AML-193 (cell line): ENCODE data around the gene MOXD1.
"Not testable (repeated sequence)": the region's sequence is repeated elsewhere in the genome, so short reads cannot be mapped to it uniquely, and the experiment has no call there.

Source experiments
- DNase-seq, 2 experiments: peaks; one replicate each; lab custom pipeline; 2025; lab: John Stamatoyannopoulos, UW

MOXD1 gene

DNA sequence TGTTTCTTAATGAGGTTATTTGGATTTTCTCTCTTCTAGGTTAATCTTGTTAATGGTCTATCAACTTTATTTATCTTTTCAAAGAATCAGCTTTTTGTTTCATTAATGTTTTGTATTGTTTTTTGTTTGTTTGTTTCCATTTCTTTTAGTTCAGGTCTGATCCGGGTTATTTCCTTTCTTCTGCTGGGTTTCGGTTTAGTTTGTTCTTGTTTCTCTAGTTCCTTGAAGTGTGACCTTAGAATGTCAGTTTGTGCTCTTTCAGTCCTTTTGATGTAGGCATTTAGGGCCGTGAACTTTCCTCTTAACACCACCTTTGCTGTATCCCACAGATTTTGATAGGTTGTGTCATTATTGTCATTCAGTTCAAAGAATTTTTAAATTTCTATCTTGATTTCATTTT, 49.3 kb downstream of the MOXD1 start:
- DNase-seq, result not testable (repeated sequence)

DNA sequence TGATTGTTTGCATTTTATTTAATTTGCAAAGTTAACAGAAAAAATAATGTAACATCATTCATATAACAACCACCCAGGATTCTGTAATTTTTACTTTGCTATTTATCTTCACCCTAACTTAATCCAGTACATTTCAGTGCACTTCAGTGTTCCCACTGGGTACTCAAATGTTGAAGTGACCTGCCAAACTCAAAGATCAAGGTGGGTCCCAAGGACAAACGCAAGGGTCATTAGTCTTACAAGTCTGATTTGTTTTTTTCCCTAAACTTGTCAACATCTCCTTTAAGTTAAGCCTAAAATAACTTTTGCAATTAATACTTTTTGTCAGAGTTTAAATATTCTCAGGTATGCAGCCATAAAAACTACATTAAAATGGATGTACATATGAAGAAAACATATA, 53.0 kb downstream of the MOXD1 start:
- DNase-seq, result no peak

GRCh38 chr6:132344811-132345210, 56.5 kb downstream of the MOXD1 start:
- DNase-seq, result no peak

GRCh38 chr6:132341646-132342045, 59.6 kb downstream of the MOXD1 start:
- DNase-seq, result no peak

DNA sequence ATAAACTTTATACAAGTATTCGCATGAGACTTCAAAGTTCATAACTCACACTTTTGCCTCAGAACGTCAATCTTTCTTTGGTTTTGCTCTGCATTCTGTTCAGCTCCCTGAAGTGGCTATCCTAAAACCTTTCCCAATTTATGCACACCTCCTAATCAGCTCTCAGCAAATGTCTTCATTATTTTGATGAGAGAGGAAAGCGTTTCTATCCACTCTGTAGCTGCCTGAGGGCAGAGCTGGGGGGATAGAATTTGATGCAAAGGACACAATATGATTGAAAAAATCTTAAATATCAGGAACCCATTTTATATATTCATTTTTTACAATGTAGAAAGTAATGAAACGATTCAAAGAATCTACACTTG, 66.8 kb downstream of the MOXD1 start:
- no peak for DNase-seq

DNA sequence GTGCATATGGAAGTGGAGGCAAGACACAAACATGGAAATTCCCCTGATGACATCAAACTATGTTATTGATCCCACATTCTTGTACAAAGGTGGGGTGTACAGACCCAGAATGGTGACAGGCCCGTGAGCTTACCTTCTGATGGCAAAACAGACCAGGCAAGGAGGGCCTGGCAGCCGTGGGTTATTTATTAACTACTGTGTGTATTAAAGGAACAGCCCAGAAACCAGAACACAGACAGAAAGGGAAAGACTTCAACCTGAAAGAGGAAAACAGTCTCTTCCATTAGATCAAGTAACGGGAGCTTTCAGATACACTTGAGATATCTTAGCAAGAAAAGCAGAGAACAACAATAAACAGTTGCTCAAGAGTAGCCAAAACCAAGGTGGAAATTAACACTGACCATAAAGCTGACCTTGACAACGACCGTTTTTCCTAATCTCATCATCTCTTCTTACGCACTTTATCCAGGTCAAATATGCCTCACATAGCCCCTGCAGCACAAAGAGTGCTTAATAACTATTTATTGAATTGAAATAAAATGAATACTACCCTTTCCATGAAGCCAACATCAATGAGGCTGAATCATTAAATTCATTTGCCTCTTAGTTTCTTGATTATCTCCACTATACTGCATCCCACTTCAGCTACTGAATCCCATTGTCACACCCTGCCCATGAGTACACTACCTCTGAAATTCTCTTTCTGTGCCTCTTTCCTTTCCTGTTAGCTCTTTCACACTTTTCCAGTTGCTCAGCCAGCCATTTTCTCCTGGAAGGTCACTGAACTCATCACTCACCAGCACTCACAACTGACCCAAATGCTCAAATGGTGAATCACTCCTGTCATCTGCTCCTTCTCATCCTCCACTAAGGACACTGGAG, 67.4 kb downstream of the MOXD1 start:
- DNase-seq, result no peak

DNA sequence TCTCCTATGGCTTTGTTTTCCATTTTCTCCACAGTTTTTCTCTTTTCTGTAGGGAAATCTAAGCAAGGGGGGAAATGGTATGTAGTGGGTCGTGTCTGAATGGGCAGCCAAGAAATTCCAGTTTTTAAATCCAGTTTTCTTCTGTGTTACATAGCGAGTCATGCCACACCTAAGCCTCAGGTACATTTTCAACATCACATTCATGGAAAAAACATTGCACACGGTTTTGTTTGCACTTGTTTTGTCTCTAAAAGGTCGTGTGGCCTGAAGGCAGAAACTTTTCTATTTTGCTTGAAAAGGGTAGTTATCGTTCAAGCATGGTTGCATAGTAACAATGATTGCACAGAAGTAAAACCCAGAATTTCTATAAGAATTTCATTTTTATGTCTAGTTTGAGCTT, 70.5 kb downstream of the MOXD1 start:
- no peak for DNase-seq

- DNase-seq, result no peak
Measured at GRCh38 chr6:132322398-132322797, 78.9 kb downstream of the MOXD1 start.

- no peak for DNase-seq
Measured at GRCh38 chr6:132320007-132320406, 81.3 kb downstream of the MOXD1 start.

GRCh38 chr6:132316970-132317369, 84.3 kb downstream of the MOXD1 start:
- no peak for DNase-seq

GRCh38 chr6:132314432-132314831, 86.8 kb downstream of the MOXD1 start:
- DNase-seq, result no peak

- no peak for DNase-seq
Measured at GRCh38 chr6:132310921-132311320, 90.4 kb downstream of the MOXD1 start.

DNA sequence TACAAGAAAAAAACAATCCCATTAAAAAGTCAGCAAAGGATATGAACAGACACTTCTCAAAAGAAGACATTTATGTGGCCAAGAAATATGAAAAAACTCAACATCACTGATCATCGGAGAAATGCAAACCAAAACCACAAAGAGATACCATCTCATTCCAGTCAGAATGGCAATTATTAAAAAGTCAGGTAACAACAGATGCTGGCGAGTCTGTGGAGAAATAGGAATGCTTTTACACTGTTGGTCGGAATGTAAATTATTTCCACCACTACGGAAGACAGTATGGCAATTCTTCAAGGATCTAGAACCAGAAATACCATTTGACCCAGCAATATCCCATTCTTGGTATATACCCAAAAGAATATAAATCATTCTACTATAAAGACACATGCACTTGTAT, 91.1 kb downstream of the MOXD1 start:
- DNase-seq, result not testable (repeated sequence)

GRCh38 chr6:132304891-132305305, 96.4 kb downstream of the MOXD1 start:
- DNase-seq, result no peak

DNA sequence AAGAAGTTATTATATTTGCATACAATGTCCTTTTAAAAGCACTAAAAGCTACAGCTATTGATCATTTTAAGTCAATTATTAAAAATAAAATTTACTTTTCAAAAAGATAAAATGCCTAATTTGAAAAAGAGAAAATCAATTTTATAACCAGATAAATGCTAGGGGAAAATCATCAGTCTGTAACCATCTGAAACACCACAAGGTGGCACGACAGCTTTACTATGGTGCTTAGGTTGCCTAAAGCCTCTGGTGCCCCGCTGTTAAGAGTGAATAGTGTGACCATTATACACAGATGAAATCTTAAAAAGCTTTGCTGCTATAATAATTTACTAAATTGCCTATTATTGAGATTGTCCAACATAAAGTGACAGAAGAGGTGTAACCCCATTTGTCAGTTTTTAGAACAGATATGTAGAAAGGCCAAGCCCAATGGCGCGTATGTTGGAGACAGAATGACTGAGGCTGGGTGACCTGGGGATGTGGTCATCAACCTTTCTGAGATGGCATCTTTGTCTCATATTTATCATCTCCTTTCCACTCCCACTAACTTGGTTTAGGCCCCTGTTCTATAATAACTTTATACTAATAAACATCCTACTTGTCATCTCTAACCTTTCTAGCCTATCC, 100.8 kb downstream of the MOXD1 start:
- DNase-seq, result peak; percentile 32 to 43

GRCh38 chr6:132298344-132298949, 102.8 kb downstream of the MOXD1 start:
- peak; percentile 32 to 35 for DNase-seq

DNA sequence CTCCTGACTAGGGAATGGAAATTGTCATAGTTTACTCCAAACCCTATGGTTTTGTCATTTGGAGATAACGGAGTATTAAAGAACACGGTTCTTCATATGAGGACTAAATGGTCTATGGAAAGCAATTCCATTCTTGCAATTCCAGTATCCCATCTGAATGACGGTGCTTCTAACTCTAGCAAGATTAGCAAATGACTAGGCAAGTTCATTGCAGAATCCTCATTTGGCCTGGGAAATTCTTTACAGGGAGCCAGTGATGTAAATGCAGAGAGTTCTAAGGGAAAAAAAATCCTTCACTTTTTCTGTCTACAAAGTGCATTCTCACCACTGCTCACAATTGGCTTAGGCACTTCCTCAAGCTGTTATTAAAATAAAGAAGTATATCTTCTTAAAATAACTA, 111.5 kb downstream of the MOXD1 start:
- no peak for DNase-seq

DNA sequence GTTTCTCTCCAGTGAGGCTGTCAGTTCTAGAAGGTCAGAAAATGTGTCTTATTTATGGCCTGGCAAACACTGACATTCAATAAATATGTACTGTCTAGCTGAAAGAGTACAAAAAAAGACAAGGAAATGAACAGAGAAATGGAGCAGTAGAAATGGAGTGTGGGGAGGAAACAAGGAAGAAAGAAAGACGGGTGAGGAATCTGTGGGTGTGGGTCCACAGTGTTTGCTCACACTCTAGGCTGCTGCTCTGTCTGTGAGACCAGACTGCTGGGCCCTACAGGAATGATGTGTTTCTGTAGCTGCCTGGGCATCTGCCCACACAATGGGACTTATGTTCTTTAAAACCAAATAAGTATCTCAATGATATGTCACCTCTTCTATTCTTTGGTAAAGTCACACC, 114.2 kb downstream of the MOXD1 start:
- no peak for DNase-seq

GRCh38 chr6:132286298-132287019, 114.8 kb downstream of the MOXD1 start:
- DNase-seq, result no peak

DNA sequence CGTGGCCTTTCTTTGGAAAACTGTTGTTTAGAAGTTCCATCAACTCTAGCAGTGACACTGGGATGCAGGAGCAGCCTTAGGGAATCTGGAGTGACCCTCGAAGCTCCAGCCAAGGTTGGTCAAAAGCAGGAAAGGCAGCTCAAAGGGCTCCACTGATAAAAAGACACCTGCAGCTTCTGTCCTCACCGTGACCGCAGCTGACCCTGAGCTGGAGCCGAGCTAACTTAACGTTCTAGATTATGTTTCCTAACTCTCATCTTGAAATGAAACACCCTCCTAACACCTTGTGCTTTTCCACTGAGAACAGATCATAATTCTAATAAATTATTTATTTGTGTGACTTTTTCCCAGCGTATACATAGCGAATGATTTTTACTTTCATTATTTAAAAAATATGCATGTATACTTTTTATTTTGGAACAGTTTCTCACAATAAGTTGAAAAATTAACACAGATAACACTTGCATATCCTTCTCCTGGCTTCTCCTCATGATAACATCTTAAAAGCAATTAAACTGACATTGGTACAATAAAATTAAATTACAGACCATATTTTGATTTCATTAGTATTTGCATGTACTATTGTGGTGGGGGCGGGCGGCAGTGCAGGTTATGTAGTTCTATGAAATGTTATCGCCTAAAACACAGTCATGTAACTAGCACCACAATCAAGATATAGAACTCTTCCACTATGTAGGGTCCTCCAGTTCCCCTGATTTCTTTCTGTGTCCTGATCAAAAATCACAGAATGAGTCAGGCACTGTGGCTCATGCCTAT, 116.1 kb downstream of the MOXD1 start:
- DNase-seq, result no peak

- DNase-seq, result no peak
Measured at GRCh38 chr6:132282696-132283095, 118.6 kb downstream of the MOXD1 start.

DNA sequence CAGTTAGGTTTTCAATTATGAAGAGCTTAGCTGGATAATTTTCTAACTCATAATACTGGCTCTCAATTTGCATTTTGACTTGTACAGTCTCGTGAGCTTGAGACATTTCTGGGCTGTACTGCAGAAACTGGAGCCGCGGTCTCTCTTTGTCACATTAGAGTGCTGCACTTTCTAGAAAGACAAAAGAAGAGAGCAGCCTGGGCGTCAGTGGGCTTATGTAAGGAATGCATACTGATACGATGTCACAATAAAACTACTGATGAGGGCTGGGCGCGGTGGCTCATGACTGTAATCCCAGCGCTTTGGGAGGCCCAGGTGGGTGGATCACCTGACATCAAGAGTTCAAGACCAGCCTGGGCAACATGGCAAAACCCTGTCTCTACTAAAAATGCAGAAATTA, 120.8 kb downstream of the MOXD1 start:
- DNase-seq, result no peak
